ENCODE results near the gene EDIL3.

EDIL3 gene

GRCh38 chr5:83891261-83891660 is 493.4 kb downstream of the EDIL3 start:
- no peak overlapping the region for H3K4me3 ChIP-seq (ENCODE audit: low read depth, low read length, poor library complexity, severe bottlenecking)
- no peaks in the 10 kb centered on the region for H3K9me3 ChIP-seq (ENCODE audit: low read length)
- H3K36me3 ChIP-seq (ENCODE audit: insufficient read depth, low read length), result no peaks in the 10 kb centered on the region
- no peak overlapping the region for H3K9ac ChIP-seq (ENCODE audit: low read length)
- no peaks in the 10 kb centered on the region for H3K4me1 ChIP-seq (ENCODE audit: insufficient read depth, low read length, severe bottlenecking)
- H4K20me1 ChIP-seq (ENCODE audit: insufficient read depth, low read length), result no peaks in the 10 kb centered on the region
- no peak overlapping the region for H3K27ac ChIP-seq (ENCODE audit: low read depth, low read length, poor library complexity, severe bottlenecking)
- no peaks in the 10 kb centered on the region for H3K27me3 ChIP-seq (ENCODE audit: insufficient read depth, low read length)
- TF ChIP-seq EZH2 (IDR thresholded peaks at IDR 0.05; ENCODE audit: borderline replicate concordance, low read length) (no peak), CTCF (IDR thresholded peaks at IDR 0.05; ENCODE audit: low read length) (no peak)
- H2AFZ ChIP-seq (ENCODE audit: low read length), result no peak overlapping the region
- no peaks in the 10 kb centered on the region for H3F3A ChIP-seq (ENCODE audit: insufficient read depth, low read length)
- no peaks in the 10 kb centered on the region for H3K79me2 ChIP-seq (ENCODE audit: insufficient read depth, low read length)
- no peaks in the 10 kb centered on the region for H3K9me2 ChIP-seq (ENCODE audit: low read depth, low read length)
- no peak overlapping the region for H3K4me2 ChIP-seq (ENCODE audit: low read length)

Data from OCI-LY1 (cell line).